SK-N-MC (cell line): ENCODE data around the gene GNAS.

Source experiments
- DNase-seq: peaks from one replicate; pipeline ENCODE4 v3.0.0-alpha.2; 2011; ENCODE audit warnings: low read depth, low spot score
- H3K27ac ChIP-seq: fragments of 200-600 bp; sonication (generic); 2 replicates; pipeline ENCODE4 v1.5.1; 2016; ENCODE audit warnings: mixed run types
- H3K36me3 ChIP-seq: fragments of 200-600 bp; sonication (generic); 2 replicates; pipeline ENCODE4 v1.6.1; 2017; ENCODE audit warnings: antibody characterized with exemption, low read length, mixed read lengths; ENCODE audit not compliant: insufficient read depth
- H3K4me3 ChIP-seq: fragments of 200-600 bp; sonication (generic); 2 replicates; pipeline ENCODE4 v1.5.1; 2016
- H3K9ac ChIP-seq: fragments of 200-600 bp; sonication (generic); 2 replicates; pipeline ENCODE4 v1.8.0; 2017; ENCODE audit warnings: mixed run types, mixed read lengths; ENCODE audit not compliant: insufficient read length
- H3K9me3 ChIP-seq: fragments of 200-600 bp; sonication (generic); 2 replicates; pipeline ENCODE4 v1.6.1; 2017; ENCODE audit warnings: low read depth, mild to moderate bottlenecking, antibody characterized with exemption, low read length, moderate library complexity, mixed read lengths
- EZH2 ChIP-seq: fragments of 200-600 bp; sonication (generic); IDR thresholded peaks from one replicate; pipeline ENCODE4 v1.6.1; 2017; ENCODE audit warnings: antibody characterized with exemption
- FOXP2 ChIP-seq: optimal IDR thresholded peaks from 2 replicates; pipeline ENCODE3; 2011; ENCODE audit warnings: mild to moderate bottlenecking, moderate library complexity; ENCODE audit not compliant: insufficient read depth; ENCODE audit errors: extremely low read length, control extremely low read depth
- POLR2AphosphoS5 ChIP-seq: IDR thresholded peaks from 2 replicates; pipeline ENCODE4 v1.6.1; 2012; ENCODE audit warnings: mild to moderate bottlenecking, low read depth, low read length, borderline replicate concordance

Gene GNAS

GRCh38 chr20:58853466-58853865, 950 bp downstream of the GNAS start:
- Histone ChIP-seq H3K4me3 (no peak overlapping the region), H3K9ac (no peak overlapping the region), H3K27ac (no peak overlapping the region), H3K36me3 (no peaks in the 10 kb centered on the region), H3K9me3 (no peaks in the 10 kb centered on the region)
- DNase-seq = no peak
- TF ChIP-seq POLR2AphosphoS5 (no peak), FOXP2 (no peak), EZH2 (no peak)

DNA sequence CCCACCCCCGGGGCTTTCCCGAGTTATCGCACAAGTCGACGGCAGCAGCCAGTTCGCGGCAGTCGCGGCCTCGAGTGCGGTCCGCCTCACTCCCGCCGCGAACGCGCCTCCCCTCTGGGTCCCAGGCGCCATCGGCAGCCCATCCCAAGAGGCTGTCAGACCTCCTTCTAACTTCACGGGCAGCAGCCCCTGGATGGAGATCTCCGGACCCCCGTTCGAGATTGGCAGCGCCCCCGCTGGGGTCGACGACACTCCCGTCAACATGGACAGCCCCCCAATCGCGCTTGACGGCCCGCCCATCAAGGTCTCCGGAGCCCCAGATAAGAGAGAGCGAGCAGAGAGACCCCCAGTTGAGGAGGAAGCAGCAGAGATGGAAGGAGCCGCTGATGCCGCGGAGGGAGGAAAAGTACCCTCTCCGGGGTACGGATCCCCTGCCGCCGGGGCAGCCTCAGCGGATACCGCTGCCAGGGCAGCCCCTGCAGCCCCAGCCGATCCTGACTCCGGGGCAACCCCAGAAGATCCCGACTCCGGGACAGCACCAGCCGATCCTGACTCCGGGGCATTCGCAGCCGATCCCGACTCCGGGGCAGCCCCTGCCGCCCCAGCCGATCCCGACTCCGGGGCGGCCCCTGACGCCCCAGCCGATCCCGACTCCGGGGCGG, 1.6 kb downstream of the GNAS start:
- H3K9ac ChIP-seq = no peak overlapping the region
- DNase-seq = no peak
- H3K27ac ChIP-seq = no peak overlapping the region
- H3K9me3 ChIP-seq = no peaks in the 10 kb centered on the region
- TF ChIP-seq POLR2AphosphoS5 = no peak
- no peak for TF ChIP-seq FOXP2
- no peak for TF ChIP-seq EZH2
- no peaks in the 10 kb centered on the region for H3K36me3 ChIP-seq
- H3K4me3 ChIP-seq = no peak overlapping the region

DNA sequence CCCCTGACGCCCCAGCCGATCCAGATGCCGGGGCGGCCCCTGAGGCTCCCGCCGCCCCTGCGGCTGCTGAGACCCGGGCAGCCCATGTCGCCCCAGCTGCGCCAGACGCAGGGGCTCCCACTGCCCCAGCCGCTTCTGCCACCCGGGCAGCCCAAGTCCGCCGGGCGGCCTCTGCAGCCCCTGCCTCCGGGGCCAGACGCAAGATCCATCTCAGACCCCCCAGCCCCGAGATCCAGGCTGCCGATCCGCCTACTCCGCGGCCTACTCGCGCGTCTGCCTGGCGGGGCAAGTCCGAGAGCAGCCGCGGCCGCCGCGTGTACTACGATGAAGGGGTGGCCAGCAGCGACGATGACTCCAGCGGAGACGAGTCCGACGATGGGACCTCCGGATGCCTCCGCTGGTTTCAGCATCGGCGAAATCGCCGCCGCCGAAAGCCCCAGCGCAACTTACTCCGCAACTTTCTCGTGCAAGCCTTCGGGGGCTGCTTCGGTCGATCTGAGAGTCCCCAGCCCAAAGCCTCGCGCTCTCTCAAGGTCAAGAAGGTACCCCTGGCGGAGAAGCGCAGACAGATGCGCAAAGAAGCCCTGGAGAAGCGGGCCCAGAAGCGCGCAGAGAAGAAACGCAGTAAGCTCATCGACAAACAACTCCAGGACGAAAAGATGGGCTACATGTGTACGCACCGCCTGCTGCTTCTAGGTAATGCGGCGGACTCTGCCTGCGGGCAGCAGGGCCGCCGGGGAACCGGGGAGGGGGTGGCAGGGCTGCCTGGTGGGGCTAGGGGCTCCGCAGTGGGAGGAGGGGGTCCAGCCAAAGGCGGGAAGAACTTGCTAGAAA, 2.3 kb downstream of the GNAS start:
- TF ChIP-seq FOXP2 (no peak), EZH2 (peak; percentile 65)
- Histone ChIP-seq H3K9ac (no peak overlapping the region), H3K9me3 (no peaks in the 10 kb centered on the region), H3K36me3 (no peaks in the 10 kb centered on the region), H3K27ac (no peak overlapping the region), H3K4me3 (peak overlapping the region; percentile 51)
- no peak for DNase-seq

- peak overlapping the region; percentile 52 for H3K4me3 ChIP-seq
- H3K27ac ChIP-seq = no peak overlapping the region
- no peak overlapping the region for H3K9ac ChIP-seq
- no peak for TF ChIP-seq FOXP2
- no peak for TF ChIP-seq POLR2AphosphoS5
- no peak for TF ChIP-seq EZH2
- no peaks in the 10 kb centered on the region for H3K36me3 ChIP-seq
- DNase-seq = no peak
- no peaks in the 10 kb centered on the region for H3K9me3 ChIP-seq
Measured at GRCh38 chr20:58855506-58856389, 3.2 kb downstream of the GNAS start.

DNA sequence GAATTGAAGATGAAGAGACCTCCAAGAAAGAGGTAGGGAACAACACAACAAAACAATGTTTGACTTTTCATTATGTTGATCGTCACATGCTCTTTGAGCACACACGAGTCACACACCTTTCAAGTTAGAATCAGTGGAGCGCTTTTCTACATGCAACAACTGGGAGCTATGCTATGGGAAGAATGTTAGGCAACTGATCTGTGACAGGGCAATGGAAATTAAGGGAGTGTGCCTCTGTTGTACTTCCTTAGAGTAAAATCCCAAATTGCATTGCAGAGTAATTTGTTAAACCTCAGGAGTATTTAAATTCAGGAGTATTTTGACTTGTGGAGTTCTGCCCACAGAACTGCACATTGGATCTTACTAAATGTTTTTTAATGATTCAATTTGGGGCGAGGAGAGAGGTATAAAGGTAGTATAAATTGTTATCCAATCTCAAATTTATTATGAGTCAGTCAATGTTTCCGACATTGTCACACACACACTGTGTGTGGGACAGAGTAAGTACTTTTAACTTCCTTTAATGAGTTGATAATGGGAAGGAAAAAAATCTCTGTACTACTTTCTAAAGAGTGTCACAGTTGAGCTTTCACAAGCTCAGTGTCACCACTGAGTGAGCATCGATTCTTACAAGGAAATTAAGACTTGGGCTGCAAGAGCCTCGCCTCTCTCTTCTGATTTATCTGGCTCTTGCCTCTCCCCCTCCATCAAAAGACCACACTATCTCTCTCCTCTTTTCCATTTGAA, 10.7 kb downstream of the GNAS start:
- H3K9me3 ChIP-seq = no peaks in the 10 kb centered on the region
- DNase-seq = no peak
- no peak overlapping the region for H3K27ac ChIP-seq
- no peak overlapping the region for H3K4me3 ChIP-seq
- no peaks in the 10 kb centered on the region for H3K36me3 ChIP-seq
- no peak for TF ChIP-seq FOXP2
- no peak for TF ChIP-seq EZH2
- no peak for TF ChIP-seq POLR2AphosphoS5
- no peak overlapping the region for H3K9ac ChIP-seq

GRCh38 chr20:58864346-58864745, 11.8 kb downstream of the GNAS start:
- H3K36me3 ChIP-seq = no peaks in the 10 kb centered on the region
- H3K27ac ChIP-seq = no peak overlapping the region
- no peak overlapping the region for H3K4me3 ChIP-seq
- no peak for DNase-seq
- H3K9me3 ChIP-seq = no peaks in the 10 kb centered on the region
- TF ChIP-seq FOXP2 (no peak), POLR2AphosphoS5 (no peak)
- no peak overlapping the region for H3K9ac ChIP-seq

DNA sequence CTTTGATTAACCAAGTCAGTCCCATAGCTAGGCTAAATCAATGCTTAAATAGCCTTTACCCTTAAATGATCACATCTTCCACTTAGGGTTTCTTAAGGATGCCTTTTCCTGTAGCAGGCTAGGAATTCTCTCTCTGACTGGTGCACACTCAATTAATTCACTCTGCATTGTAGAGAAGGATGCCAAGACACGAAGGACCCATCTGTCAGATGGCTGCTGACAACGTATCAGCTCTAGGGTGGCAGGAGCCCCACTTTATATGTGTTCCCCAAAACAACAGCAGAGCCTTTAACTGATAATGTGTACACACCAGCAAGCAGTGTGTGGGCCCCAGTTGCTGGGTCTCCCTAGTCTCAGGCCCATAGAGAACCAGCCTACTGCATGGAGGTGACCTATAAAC, 13.3 kb downstream of the GNAS start:
- Histone ChIP-seq H3K4me3 (no peak overlapping the region), H3K9ac (no peak overlapping the region), H3K36me3 (no peaks in the 10 kb centered on the region), H3K27ac (no peak overlapping the region), H3K9me3 (no peaks in the 10 kb centered on the region)
- TF ChIP-seq EZH2 = no peak
- no peak for TF ChIP-seq POLR2AphosphoS5
- no peak for TF ChIP-seq FOXP2
- no peak for DNase-seq
